NCI-H524 treated with DMSO at 0.1 percent for 48 hours (cell line): Measurements from ENCODE around the gene HINT1.
"Not testable (repeated sequence)": the region's sequence is repeated elsewhere in the genome, so short reads cannot be mapped to it uniquely, and the experiment has no call there.

Experiments
- DNase-seq: peaks from one replicate; lab custom pipeline; 2025; lab: John Stamatoyannopoulos, UW

The HINT1 gene

DNA sequence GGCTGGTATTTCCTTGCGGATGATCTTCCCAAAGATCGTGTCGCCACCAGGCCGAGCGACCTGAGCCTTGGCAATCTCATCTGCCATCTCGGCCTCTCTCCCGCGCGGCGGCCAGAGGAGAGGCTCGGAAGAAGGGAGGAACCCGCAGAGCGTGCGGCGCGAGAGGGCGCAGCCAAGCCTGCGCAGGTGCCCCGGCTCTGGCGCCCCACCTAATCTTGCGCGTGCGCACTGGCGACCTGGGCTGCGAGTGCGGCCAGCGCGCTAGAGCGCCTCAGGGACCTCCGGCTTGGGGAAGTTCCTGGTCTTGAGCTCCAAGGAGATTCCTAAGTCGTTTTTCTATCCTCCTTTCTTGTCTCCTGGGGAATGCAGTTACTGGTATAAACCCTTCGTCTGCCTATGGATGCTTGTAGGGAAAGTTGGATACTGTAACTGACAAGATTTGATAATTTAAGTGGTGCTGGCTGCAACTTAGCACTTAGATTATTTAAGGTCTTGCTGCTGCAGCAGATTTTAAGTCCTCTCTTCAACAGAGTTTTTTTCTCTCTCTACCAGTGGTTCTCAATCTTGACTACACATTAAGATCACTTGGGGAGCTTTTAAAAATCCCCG lies at the start of gene HINT1:
Gene HINT1, minus strand, starts transcription at position 138 of the 609 bp plus-strand sequence. Its CDS starts 51 bp downstream, at position 87.
- DNase-seq = peak; percentile 52

DNA sequence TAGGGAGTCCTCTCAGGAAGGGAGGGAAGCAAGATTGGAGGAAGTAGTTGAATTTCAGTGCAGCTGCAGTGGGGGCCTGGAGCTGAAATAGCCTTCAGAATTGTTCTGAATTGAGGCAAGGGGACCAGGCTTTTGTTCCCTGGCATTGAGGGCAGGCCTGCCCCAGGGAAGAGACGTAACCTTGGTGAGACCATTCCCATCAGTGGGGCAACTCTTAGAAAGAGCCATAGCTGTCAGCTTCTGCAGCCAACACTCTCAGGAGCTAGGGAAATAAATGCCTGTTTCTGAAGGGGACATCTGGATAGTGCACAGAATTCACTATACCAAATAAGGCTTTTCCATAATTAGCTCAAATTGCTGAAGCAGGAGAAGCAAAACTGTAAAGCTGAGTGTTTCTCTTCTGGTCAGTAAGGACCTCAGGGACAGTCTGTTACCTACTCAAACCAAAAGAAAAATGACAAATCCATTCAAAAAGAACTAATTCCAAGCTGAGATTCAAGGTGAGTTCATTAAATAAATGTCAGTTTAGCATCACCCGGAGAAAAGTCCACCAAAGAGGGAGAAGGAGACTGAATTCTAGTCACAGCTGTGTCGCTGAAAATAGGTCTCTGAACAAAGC lies 49.7 kb upstream of the HINT1 start:
- DNase-seq = no peak

DNA sequence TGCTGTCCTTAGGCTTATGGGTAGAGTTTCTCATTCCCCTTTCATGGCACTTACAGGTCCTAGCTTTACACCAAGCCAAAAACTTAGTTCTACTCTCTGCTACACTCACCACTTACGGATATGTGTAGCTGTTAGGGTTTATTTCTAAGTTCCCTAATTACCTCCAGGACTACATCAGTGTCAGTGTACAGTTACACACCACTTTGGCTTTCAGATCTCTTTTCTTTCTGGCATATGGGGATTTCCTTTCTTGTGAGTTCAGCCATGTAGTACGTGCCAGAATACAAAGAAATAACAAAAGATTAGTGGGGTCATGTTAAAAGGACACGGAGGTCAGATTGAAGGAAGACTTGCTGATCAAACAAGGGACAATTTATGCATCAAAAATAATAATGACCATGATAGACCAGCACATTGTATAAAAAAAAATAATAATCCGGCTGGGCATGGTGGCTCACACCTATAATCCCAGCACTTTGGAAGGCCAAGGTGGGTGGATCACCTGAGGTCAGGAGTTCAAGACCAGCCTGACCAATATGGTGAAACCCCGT lies 47.5 kb upstream of the HINT1 start:
- no peak for DNase-seq

DNA sequence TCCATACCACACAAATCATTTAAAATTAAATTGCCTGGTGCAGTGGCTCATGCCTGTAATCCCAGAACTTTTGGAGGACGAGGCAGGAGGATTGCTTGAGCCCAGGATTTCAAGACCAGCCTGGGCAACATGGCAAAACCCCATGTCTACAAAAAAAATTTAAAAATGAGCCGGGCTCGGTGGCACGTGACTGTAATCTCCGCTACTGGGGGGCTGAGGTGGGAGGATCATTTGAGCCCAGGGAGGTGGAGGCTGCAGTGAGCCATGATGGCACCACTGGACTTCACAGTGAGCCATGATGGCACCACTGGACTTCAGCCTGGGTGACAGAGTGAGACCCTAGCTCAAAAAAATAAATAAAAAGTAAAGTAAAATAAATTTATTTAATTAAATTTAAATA lies 46.6 kb upstream of the HINT1 start:
- no peak for DNase-seq

DNA sequence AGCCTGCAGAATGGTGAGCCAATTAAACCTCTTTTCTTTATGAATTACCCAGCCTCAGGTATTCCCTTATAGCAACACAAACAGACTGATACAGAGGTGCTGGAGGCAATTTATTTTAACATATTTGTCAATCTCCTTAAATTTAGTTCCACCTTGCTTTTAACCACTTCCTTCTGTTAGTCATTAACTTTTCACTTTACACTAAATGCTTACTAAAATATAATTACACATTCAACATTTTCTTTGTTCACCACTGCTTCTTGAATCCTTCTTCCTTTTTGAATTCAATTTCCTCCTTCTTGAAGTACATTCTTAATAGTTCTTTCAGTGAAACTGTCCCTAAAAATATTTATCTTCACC lies 45.1 kb upstream of the HINT1 start:
- DNase-seq = no peak

DNA sequence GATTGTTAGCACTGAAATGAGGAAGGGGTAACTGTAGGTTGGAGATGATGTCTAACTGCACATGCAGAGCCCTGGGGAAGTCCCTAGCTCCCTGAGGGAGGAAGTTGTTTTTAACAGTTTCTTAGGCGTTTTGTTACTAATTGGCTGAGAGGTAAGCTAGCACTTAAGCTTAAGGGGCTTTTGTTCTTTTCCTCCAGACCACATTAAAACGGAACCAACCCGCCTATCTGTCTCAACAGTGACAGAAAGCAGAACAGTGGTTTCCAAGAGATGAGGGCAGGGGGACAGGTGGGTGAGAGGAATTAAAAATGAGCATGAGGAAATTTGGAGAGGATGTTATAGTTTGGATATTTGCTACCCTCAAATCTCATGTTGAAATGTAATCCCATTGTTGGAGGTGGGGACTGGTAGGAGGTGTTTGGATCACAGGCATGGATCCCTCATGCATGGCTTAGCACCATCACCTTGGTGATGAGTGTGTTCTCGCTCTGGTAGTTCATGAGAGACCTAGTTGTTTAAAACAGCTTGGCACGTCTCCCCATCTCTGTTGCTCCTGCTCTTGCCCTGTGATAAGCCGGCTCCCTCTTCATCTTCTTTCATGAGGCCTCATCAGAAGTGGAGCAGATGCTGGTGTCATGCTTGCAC lies 44.6 kb upstream of the HINT1 start:
- peak; percentile 87 for DNase-seq

DNA sequence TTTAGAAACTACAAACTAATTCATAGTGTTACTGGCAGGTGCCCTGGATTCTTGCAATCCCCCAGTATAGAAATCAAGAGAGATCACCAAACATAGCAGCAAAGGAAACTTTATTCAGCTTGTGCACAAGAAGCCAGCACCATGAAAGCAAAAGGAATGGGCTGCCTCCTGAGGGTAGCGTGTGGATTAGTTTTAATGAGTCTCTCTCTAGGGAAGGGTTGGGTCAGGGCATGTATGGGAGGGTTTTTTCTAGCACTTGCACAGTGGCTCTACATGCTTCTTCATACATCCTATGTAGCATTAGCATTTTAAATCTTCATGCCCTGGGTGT lies 44.1 kb upstream of the HINT1 start:
- DNase-seq = no peak

DNA sequence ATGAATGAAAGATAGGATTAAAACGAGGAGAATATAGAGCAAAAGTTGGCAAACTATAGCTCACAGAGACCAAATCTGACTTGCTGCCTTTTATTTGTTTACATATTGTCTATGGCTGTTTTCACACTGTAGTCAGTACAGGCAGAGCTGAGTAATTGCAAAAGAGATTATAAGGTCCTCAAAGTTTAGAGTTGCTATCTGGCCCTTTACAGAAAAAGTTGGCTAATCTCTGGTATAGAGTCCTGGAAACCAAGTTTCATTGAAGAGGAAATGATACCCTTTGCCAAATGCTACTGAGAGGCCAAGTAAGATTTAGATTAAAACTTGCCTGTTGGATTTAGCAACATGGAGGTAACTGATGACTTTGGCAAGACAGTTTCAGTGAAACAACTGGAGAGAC lies 41.7 kb upstream of the HINT1 start:
- no peak for DNase-seq

DNA sequence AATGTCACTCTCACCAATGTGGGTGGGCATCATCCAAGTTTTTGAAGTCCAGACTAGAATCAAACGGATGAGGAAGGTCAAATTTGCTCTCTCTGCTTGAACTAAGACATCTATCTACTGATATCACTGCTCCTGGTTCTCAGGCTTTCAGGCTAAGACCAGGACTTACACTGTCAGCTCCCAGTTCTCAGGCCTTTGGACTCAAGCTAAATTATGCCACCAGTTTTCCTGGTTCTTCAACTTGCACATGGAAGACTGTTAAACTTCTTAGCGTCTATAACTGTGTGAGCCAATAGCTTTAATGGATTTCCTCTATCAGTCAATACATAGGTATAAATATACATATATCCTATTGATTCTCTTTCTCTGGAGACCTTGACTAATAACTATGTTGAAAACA lies 41.0 kb upstream of the HINT1 start:
- no peak for DNase-seq

DNA sequence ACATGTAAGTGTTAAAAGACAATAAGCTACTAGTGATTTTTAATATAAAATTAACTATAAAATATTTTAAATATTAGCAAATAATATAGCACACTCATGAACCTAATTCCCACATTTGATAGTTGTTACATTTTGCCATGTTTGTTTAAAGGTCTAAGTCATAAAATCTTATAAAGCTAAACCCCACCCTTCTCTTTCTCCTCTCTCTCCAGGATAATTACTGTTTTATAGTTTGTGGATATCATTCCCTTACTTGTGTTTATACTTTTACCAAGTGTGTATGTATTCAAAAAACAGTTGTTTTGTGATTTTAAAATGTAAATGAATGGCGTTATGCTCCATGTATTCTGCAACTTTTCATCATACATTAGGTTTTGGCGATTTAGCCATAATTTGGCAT lies 39.9 kb upstream of the HINT1 start:
- DNase-seq = no peak

DNA sequence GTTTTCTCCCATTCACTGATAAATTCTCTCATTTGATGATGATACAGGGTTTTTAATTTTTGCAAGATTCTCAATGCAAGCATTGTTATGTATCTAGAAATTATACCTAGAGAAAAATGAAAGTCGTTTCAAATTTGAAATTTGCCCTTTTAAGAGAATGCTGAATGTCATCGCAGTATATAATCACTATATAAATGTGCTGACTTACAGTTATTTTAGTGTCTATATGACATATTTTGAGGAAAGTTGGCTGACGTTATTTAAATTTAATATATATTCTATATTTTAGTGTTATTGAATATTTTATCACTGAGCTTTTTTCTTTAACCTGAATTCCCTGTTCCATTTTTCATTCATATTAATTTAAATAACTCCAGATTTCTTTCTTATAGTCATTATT lies 35.5 kb upstream of the HINT1 start:
- DNase-seq = no peak

DNA sequence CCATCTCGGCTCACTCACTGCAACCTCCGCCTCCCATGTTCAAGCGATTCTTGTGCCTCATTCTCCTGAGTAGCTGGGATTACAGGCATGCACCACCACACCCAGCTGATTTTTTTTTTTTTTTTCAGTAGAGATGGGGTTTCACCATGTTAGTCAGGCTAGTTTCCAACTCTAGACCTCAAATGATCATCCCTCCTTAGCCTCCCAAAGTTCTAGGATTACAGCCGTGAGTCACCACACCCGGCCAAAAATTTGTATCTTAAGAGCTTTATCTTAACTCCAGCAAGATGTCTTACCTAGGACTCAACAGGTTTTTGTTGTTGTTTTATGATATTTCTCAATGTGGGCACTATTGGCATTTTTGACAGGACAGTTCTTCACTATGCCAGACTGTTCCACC lies 33.6 kb upstream of the HINT1 start:
- DNase-seq = no peak

DNA sequence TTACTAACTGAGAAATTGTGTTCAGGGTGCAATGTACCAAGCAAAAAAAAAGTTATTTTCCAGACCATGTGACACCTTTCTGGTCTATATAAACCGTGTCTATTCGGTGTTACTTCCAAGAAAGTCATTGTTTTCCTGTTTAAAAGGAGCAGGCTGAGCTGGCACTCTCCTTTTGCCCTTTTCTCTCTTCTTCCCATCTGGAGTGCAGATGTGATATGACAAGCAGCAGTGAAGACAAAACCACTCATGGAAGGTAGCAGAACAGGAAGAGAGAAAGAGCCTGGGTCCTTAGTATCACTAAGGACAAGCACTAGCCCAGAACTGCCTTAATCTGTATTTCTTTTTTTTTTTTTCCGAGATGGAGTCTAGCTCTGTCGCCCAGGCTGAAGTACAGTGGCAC lies 31.3 kb upstream of the HINT1 start:
- DNase-seq = no peak

DNA sequence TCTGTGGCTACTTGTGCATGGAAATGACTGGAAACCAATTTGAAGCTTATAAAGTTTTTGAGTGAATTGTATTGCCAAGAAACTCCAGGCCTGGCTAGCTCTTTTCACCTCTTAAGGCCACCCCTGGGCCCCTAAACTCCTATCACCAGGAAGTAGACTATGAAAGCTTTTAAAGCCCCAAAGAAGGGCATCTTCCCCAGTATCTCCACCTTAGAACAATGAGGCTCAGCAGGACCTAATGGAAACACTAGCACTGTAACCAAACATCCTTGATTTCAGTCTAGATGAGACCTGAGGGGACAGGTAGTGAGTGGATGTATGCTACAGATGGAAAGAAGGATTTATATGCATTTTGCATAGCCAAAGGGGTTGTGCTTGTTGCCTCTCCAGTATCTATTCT lies 30.6 kb upstream of the HINT1 start:
- no peak for DNase-seq

DNA sequence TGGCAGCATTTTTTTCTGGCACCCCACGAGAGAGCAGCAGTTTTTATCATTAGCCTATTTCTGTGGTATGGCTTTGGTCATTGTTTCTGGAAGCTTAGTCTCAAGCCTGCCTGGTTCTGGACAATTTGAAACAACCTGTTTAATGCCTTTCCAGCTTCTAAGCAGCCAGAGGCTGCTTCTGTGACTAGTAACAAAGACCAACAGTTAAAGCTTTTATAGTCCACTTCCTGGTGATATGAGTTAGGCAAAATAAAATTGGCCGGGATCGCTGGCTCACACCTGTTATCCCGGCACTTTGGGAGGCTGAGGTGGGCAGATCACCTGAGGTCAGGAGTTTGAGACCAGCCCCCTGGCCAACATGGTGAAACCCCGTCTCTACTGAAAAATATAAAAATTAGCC lies 29.7 kb upstream of the HINT1 start:
- DNase-seq = no peak

DNA sequence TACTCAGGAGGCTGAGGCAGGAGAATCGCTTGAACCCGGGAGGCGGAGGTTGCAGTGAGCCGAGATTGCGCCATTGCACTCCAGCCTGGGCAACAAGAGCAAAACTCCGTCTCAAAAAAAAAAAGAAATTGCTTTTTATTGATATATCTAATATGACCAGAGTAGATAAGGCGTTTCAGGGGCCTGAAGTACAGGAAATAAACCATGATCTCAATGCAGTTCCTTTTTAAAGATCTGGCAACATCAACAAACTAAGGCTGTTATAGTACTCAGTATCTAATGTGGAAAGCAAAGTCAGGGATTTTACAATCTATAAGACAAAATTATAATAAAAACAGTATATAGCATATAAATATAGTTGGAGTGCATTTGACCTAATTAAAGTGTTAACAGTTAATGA lies 28.8 kb upstream of the HINT1 start:
- DNase-seq = not testable (repeated sequence)

DNA sequence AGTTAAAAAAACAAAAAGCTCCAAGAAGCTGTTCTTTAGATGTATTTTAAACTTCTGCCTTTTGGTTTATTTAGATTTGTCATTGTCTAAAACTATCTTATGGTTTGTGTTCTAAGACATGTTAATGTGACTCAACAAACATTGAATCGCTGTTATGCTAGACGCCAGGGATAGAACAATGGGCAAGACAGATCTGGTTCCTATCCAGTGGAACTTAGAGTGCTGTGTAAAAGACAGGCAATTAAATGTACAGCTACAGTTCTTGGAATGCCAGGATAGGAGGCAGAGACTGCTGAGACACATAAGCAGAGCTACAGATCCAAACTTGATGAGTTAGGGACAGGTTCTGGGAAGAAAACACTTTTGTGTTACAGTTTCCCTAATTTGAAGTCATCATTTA lies 28.1 kb upstream of the HINT1 start:
- DNase-seq = no peak

DNA sequence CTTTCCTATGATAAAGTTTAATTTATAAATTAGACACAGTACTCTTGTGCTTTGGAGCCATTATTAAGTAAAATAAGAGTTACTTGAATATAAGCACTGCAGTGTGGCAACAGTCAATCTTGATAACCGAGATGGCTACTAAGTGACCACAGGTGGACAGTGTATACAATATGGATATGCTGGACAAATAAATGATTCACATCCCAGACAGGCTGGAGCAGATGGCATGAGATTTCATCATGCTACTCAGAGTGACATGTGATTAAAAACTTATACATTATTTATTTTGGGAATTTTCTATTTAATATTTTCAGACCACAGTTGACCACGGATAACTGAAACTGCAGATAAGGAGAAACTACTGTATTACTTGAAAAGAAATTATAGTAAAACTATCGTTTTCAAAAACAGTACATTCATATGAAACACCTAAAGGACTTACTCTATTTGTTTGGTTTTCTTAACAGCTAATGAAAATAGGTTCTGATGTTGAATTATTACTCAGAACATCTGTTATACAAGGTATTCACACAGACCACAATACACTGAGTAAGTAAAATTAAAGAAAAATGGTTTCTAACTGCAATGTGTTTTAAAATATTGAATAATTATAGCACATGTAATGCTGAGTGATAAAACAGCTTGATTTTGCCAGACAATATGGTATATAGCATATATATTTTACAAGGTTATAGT lies 21.7 kb upstream of the HINT1 start:
- DNase-seq = no peak

DNA sequence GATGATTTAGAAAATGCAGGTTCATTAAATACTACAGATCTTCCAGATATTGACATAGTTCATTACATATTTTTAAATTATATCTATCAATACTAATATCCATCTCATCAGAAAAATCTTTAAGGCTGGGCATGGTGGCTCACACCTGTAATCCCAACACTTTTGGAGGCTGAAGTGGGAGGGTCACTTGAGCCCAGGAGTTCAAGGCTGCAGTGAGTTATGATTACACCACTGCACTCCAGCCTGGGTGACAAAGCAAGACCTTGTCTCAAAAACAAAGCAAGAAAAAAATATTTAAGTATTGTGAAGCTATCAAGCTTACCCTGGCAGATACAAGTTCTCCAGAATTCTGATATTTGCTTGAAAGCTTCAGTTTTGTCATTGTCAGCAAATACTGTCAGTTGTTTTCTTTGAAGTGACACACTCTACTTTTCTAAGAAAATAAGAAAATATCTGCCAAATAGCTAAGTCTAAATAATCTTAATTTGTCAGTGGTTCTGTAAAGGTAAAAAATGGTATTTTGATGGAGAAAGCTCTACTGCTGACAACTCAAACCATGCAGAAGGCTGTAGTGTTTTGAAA lies 20.6 kb upstream of the HINT1 start:
- DNase-seq = no peak

DNA sequence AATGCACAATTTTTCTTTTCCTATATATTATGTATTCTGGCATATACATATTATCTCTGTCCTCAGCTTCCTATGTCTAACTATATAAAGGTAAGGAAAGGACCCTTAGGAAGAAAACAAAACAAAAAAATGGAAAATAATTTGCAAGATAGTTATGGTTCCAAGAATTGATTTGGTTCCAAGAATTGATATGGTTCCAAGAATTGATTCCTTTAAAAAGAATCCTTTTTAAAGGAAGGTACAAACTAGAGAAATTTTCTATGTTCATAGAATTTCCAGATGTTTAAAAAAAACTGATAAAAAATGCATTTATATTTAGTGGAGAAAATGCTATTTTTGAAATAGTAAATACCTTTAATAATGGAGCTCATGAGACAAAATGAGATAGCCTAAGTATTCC lies 17.8 kb upstream of the HINT1 start:
- DNase-seq = no peak

DNA sequence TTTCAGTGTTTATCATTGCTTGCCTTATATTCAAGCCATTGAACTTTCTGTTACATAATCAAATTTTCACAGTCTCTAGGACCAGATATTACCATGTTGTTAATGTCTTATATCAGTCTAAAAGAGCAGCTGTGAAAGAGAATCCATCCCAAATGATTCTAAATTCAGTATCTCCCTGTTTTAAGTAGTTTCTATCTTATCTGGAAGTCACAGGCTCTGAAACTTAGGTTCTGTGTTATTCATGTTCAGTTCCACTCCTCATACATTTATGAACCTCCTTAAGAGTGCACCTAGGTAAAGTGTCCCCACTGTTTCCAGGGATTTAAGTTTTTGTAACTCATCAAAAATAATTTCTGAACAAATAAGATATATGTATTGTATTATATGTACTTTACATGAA lies 15.4 kb upstream of the HINT1 start:
- no peak for DNase-seq

DNA sequence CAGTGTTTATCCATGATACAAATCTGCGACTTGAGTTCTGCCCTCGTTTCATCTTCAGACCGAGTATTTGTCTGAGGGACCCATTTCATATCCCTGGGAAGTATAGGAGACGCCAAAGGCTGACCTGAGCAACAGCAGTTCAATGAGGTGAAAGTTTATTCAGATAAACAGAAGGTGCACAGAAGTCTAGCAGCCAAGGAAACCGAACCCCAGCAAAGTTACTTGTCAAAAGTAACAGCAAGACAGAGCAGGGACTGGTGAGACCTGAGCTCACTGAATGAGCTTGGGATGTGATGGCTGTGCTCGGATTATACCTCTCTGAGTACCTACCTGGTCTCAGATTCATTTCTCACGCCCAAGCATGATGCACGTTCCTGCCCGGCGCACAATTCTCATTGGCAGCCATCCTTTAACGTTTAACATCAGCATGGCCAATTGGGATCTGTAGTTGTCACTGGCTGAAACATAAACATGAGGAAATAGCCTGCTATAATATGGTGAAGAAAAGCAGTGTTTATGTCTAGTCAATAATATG lies 6.3 kb upstream of the HINT1 start:
- no peak for DNase-seq
